ENCODE data around the gene CRYM. TPM values are rescaled to one million over a fixed set of nuclear protein-coding genes. Genes with fewer than 3 reads are reported as not detected.
"Not testable (repeated sequence)": the region's sequence is repeated elsewhere in the genome, so short reads cannot be mapped to it uniquely, and the experiment has no call there.

The CRYM gene
- total RNA-seq = 70.0 TPM
- long read RNA-seq, partial matches to known transcripts = 104 of 114 reads
- long read RNA-seq, other reads (novel, unspliced or antisense) = 10 of 114 reads

- intact Hi-C loops (cut with DNase I) = no loop called here
- ATAC-seq (ENCODE audit: poor library complexity) (peak; percentile 96), DNase-seq (peak; percentile 75)
Measured at GRCh38 chr16:21277927-21278706, at the start of gene CRYM. CRYM (minus strand) TSS chr16:21278290; CDS start chr16:21278251, 39 bp downstream.

GRCh38 chr16:21327046-21327445, 49.0 kb upstream of the CRYM start:
- DNase-seq (no peak), ATAC-seq (ENCODE audit: poor library complexity) (no peak)
- intact Hi-C loops (cut with DNase I) = no loop called here

GRCh38 chr16:21326459-21326858, 48.4 kb upstream of the CRYM start:
- DNase-seq (no peak), ATAC-seq (ENCODE audit: poor library complexity) (no peak)
- intact Hi-C loops (cut with DNase I) = no loop called here

- intact Hi-C loops (cut with DNase I) = no loop called here
- no peak for ATAC-seq (ENCODE audit: poor library complexity)
- DNase-seq = no peak
Measured at GRCh38 chr16:21324267-21324666, 46.2 kb upstream of the CRYM start.

GRCh38 chr16:21322251-21322650, 44.2 kb upstream of the CRYM start:
- intact Hi-C loops (cut with DNase I); ATAC-seq (ENCODE audit: poor library complexity); DNase-seq: not testable (repeated sequence)

GRCh38 chr16:21321736-21322135, 43.6 kb upstream of the CRYM start:
- intact Hi-C loops (cut with DNase I) = no loop called here
- DNase-seq (no peak), ATAC-seq (ENCODE audit: poor library complexity) (no peak)

- DNase-seq = no peak
- no peak for ATAC-seq (ENCODE audit: poor library complexity)
- intact Hi-C loops (cut with DNase I) = no loop called here
Measured at GRCh38 chr16:21314339-21314738, 36.2 kb upstream of the CRYM start.

GRCh38 chr16:21312863-21313372, 34.8 kb upstream of the CRYM start:
- DNase-seq; ATAC-seq (ENCODE audit: poor library complexity); intact Hi-C loops (cut with DNase I): not testable (repeated sequence)

GRCh38 chr16:21312046-21312445, 34.0 kb upstream of the CRYM start:
- ATAC-seq (ENCODE audit: poor library complexity); DNase-seq: not testable (repeated sequence)

GRCh38 chr16:21306712-21307111, 28.6 kb upstream of the CRYM start:
- not testable (repeated sequence) for DNase-seq; ATAC-seq (ENCODE audit: poor library complexity)
- intact Hi-C loops (cut with DNase I) = loop anchor here (10.0 kb wide), 1 partner anchor 248 kb away; no protein-coding TSS in a partner anchor

More at GRCh38 chr16:21312046-21312445, 34.0 kb upstream of the CRYM start:
- intact Hi-C loops (cut with DNase I) = not testable (repeated sequence)

- ATAC-seq (ENCODE audit: poor library complexity) (no peak), DNase-seq (no peak)
- intact Hi-C loops (cut with DNase I) = loop anchor here (10.0 kb wide), 1 partner anchor 252 kb away; no protein-coding TSS in a partner anchor
Measured at GRCh38 chr16:21302898-21303528, 24.9 kb upstream of the CRYM start.

GRCh38 chr16:21302454-21302853, 24.4 kb upstream of the CRYM start:
- intact Hi-C loops (cut with DNase I) = loop anchor here (10.0 kb wide), 1 partner anchor 252 kb away; no protein-coding TSS in a partner anchor
- DNase-seq (no peak), ATAC-seq (ENCODE audit: poor library complexity) (no peak)

- DNase-seq (no peak), ATAC-seq (ENCODE audit: poor library complexity) (no peak)
- intact Hi-C loops (cut with DNase I) = loop anchor here (2.0 to 10.0 kb wide), 3 partner anchors 113 to 253 kb away; partner anchors contain the start of gene LDAF1
Measured at GRCh38 chr16:21301895-21302291, 23.8 kb upstream of the CRYM start.

- ATAC-seq (ENCODE audit: poor library complexity) (peak; percentile 86), DNase-seq (peak; percentile 77)
- intact Hi-C loops (cut with DNase I) = loop anchor here (2.0 to 10.0 kb wide), 3 partner anchors 113 to 253 kb away; partner anchors contain the start of gene LDAF1
Measured at GRCh38 chr16:21301168-21301894, 23.2 kb upstream of the CRYM start.

- intact Hi-C loops (cut with DNase I) = loop anchor here (2.0 to 10.0 kb wide), 3 partner anchors 112 to 254 kb away; partner anchors contain the start of gene LDAF1
- peak; percentile 96 for ATAC-seq (ENCODE audit: poor library complexity)
- DNase-seq = peak; percentile 87
Measured at GRCh38 chr16:21300309-21301167, 22.4 kb upstream of the CRYM start.

GRCh38 chr16:21289789-21290188, 11.7 kb upstream of the CRYM start:
- ATAC-seq (ENCODE audit: poor library complexity); DNase-seq; intact Hi-C loops (cut with DNase I): not testable (repeated sequence)

- no peak for ATAC-seq (ENCODE audit: poor library complexity)
- no peak for DNase-seq
- intact Hi-C loops (cut with DNase I) = no loop called here
Measured at GRCh38 chr16:21285314-21285713, 7.2 kb upstream of the CRYM start.

- DNase-seq = no peak
- no peak for ATAC-seq (ENCODE audit: poor library complexity)
- intact Hi-C loops (cut with DNase I) = no loop called here
Measured at GRCh38 chr16:21284414-21284813, 6.3 kb upstream of the CRYM start.
